Fibroblast of lung (primary cell): ENCODE measurements around the gene ABHD16B. TPM values are rescaled to one million over a fixed set of nuclear protein-coding genes. Genes with fewer than 3 reads are reported as not detected.
A peak's percentile ranks its signal among the peaks of the same experiment; 100 is the strongest.

Experiments
- DNase-seq, 2 donors: peaks; one replicate each; pipeline versions ENCODE4 v3.0.0 to v3.0.0-alpha.2; 2010; ENCODE audit warnings: low read depth in 2 of 2
- H2AFZ ChIP-seq: 2 replicates; pipeline ENCODE4 v1.5.1; 2012; ENCODE audit warnings: low read length, control low read depth, inconsistent platforms
- H3K27ac ChIP-seq: 2 replicates; pipeline ENCODE4 v1.5.1; 2011; ENCODE audit warnings: low read length, control low read depth; ENCODE audit not compliant: insufficient read depth
- H3K27me3 ChIP-seq: 2 replicates; pipeline ENCODE4 v1.5.1; 2011; ENCODE audit warnings: mild to moderate bottlenecking, low read length; ENCODE audit not compliant: control insufficient read depth, insufficient read depth
- H3K36me3 ChIP-seq: 2 replicates; pipeline ENCODE4 v1.5.1; 2011; ENCODE audit warnings: low read length; ENCODE audit not compliant: control insufficient read depth, insufficient read depth
- H3K4me1 ChIP-seq: 2 replicates; pipeline ENCODE4 v1.5.1; 2011; ENCODE audit warnings: low read length; ENCODE audit not compliant: control insufficient read depth, insufficient read depth; ENCODE audit errors: extremely low read depth
- H3K4me2 ChIP-seq: 2 replicates; pipeline ENCODE4 v1.5.1; 2011; ENCODE audit warnings: low read length, control low read depth; ENCODE audit not compliant: insufficient read depth; ENCODE audit errors: extremely low read depth
- H3K4me3 ChIP-seq, 4 experiments: fragments of 200-600 bp in 1 of 4; sonication (generic) in 1 of 4; replicated peaks in 1 of 4; 2 replicates each; pipeline ENCODE4 v1.5.1; 2011 to 2016; ENCODE audit warnings: low read length in 4 of 4, low read depth in 3 of 4, mild to moderate bottlenecking in 3 of 4, control low read depth in 2 of 4, inconsistent platforms in 1 of 4, mixed read lengths in 1 of 4; ENCODE audit not compliant: insufficient read depth in 1 of 4; ENCODE audit errors: control extremely low read depth in 1 of 4
- H3K79me2 ChIP-seq: 2 replicates; pipeline ENCODE4 v1.5.1; 2012; ENCODE audit warnings: mild to moderate bottlenecking, low read length, inconsistent platforms; ENCODE audit not compliant: control insufficient read depth, insufficient read depth
- H3K9ac ChIP-seq: 2 replicates; pipeline ENCODE4 v1.5.1; 2011; ENCODE audit warnings: mild to moderate bottlenecking, low read length, control low read depth; ENCODE audit not compliant: insufficient read depth
- H3K9me3 ChIP-seq: 2 replicates; pipeline ENCODE4 v1.5.1; 2012; ENCODE audit warnings: low read depth, low read length; ENCODE audit not compliant: control insufficient read depth, insufficient read depth
- H4K20me1 ChIP-seq: 2 replicates; pipeline ENCODE4 v1.5.1; 2011; ENCODE audit warnings: low read length; ENCODE audit not compliant: control insufficient read depth, insufficient read depth; ENCODE audit errors: extremely low read depth
- CTCF ChIP-seq, 2 donors: IDR thresholded peaks in 1 of 2; conservative IDR thresholded peaks in 1 of 2; 1 replicate in 1 of 2; 2 replicates in 1 of 2; pipeline ENCODE4 v1.5.1; 2011 to 2012; ENCODE audit warnings: low read length in 2 of 2, control low read depth in 1 of 2, inconsistent platforms in 1 of 2, low read depth in 1 of 2, mild to moderate bottlenecking in 1 of 2
- EZH2 ChIP-seq: IDR thresholded peaks from 2 replicates; pipeline ENCODE4 v1.5.1; 2012; ENCODE audit warnings: low read length, control low read depth, mild to moderate bottlenecking; ENCODE audit errors: missing control alignments
- polyA plus RNA-seq, 2 donors: library from polyadenylated mRNA; depleted of rRNA in 1 of 2; stranded (reverse) in 1 of 2; unstranded in 1 of 2; fragments of >200 nt; gene quantifications; 2 replicates each; pipeline ENCODE4 v1.2.1, GENCODE V29; 2011 to 2012; ENCODE audit warnings: missing spikeins in 1 of 2
- total RNA-seq: library from RNA; depleted of rRNA; stranded (reverse); fragments of >200 nt; gene quantifications from 2 replicates; pipeline ENCODE4 v1.2.1, GENCODE V29; 2014

Gene ABHD16B
- total and polyA plus RNA-seq, 2 donors (not counting 1 experiment from before 2014, with no cell fraction given), result not detected

GRCh38 chr20:63831646-63831992 is 29.7 kb upstream of the ABHD16B start:
- peaks cover 12% of the 10 kb centered on the region for H3K4me1 ChIP-seq
- no peaks in the 10 kb centered on the region for H3K36me3 ChIP-seq
- peaks cover 10% of the 10 kb centered on the region for H3K27me3 ChIP-seq
- no peaks in the 10 kb centered on the region for H4K20me1 ChIP-seq
- no peaks in the 10 kb centered on the region for H3K79me2 ChIP-seq
- no peaks in the 10 kb centered on the region for H3K9me3 ChIP-seq
- TF ChIP-seq EZH2, result no peak
- no peak for TF ChIP-seq CTCF (conservative IDR thresholded peaks at IDR 0.05 in 1 of 2, IDR thresholded peaks at IDR 0.05 in 1 of 2; ENCODE audit: low read depth in 1 of 2, low read length in 2 of 2)
- no peak overlapping the region for H2AFZ ChIP-seq
- DNase-seq, result no peak
- no peak overlapping the region for H3K9ac ChIP-seq
- H3K27ac ChIP-seq, result no peak overlapping the region
- H3K4me2 ChIP-seq, result no peak overlapping the region
- H3K4me3 ChIP-seq, result peak overlapping the region in 2 of 4 experiments; percentile 6 to 42

GRCh38 chr20:63831993-63832686 is 29.2 kb upstream of the ABHD16B start:
- Histone ChIP-seq H3K27me3 (peaks cover 10% of the 10 kb centered on the region), H2AFZ (no peak overlapping the region), H4K20me1 (no peaks in the 10 kb centered on the region), H3K4me3 (peak overlapping the region in 1 of 4 experiments; percentile 10), H3K4me1 (peaks cover 12% of the 10 kb centered on the region), H3K9ac (no peak overlapping the region), H3K4me2 (no peak overlapping the region), H3K9me3 (no peaks in the 10 kb centered on the region), H3K27ac (no peak overlapping the region), H3K79me2 (no peaks in the 10 kb centered on the region), H3K36me3 (no peaks in the 10 kb centered on the region)
- no peak for TF ChIP-seq EZH2
- TF ChIP-seq CTCF (conservative IDR thresholded peaks at IDR 0.05 in 1 of 2, IDR thresholded peaks at IDR 0.05 in 1 of 2; ENCODE audit: low read depth in 1 of 2, low read length in 2 of 2), result no peak
- DNase-seq, result peak in 1 of 2 donors; percentile 32

- DNase-seq, result peak; percentile 73 to 91
- no peaks in the 10 kb centered on the region for H3K9me3 ChIP-seq
- no peaks in the 10 kb centered on the region for H3K36me3 ChIP-seq
- peak overlapping the region; percentile 14 for H3K27ac ChIP-seq
- H3K4me3 ChIP-seq, result no peak overlapping the region
- H3K79me2 ChIP-seq, result no peaks in the 10 kb centered on the region
- TF ChIP-seq CTCF (conservative IDR thresholded peaks at IDR 0.05 in 1 of 2, IDR thresholded peaks at IDR 0.05 in 1 of 2; ENCODE audit: low read depth in 1 of 2, low read length in 2 of 2) (no peak), EZH2 (no peak)
- H3K4me1 ChIP-seq, result peaks cover 12% of the 10 kb centered on the region
- H3K4me2 ChIP-seq, result no peak overlapping the region
- no peaks in the 10 kb centered on the region for H4K20me1 ChIP-seq
- peaks cover 7% of the 10 kb centered on the region for H3K27me3 ChIP-seq
- peak overlapping the region; percentile 23 for H2AFZ ChIP-seq
- H3K9ac ChIP-seq, result no peak overlapping the region
These were observed 27.4 kb upstream of the ABHD16B start for GRCh38 chr20:63833776-63834490.
